Activated effector memory CD4-positive, alpha-beta T cell treated with anti-CD3 and anti-CD28 coated beads, Interleukin-2, amount 50 U/mL, for 16 hours (primary cell): ENCODE results near the gene GYS2.

Experiments used
- DNase-seq: peaks from one replicate; pipeline ENCODE4 v3.0.0-alpha.2; 2020

GYS2 gene

DNA sequence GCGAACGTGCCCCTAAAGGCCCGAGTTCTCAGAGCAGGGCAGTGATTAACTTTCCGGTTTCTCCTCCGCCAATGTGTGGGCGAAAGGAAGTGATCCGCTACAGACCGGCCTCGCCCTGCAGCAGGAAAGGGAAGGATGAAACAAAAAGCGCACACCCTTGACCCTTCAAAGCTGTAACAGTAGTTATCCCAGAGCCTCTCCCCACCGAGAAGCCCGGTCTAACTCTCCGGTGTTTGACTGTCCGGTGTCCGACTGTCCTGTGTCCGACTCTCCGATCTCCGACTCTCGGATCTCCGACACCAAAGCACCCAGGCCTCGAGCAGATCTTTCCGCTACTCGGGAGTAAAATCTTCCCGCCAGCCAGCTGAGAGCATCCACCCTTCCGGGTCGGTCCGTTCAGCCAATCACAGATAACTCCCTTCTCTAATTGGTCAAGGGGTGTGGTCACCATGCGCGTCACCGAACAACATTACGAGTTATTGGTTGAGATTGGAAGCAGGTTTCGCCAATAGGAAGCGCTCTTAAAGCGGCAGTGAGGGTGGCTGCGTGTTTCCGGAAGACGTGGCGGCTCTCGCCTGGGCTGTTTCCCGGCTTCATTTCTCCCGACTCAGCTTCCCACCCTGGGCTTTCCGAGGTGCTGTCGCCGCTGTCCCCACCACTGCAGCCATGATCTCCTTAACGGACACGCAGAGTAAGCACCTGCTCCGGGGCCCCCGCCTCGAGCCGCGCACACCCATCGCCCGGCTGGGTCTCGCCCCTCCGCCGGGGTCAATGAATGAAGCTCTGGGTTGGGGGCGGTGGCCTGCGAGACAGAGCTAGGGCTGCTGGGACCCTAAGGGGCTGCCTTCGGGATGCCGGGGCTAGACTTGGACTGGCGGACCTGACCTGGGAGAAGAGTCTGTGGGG is 103.1 kb downstream of the GYS2 start, which contains the start of the genes GOLT1B and RECQL:
GOLT1B (plus strand) TSS at position 532 of the 906 bp plus-strand sequence; CDS start at position 667, 135 bp downstream.
RECQL (minus strand) TSS at position 378 of the 906 bp plus-strand sequence. CDS start 2,065 bp downstream, outside the sequence.
- DNase-seq, result peak; percentile 95

DNA sequence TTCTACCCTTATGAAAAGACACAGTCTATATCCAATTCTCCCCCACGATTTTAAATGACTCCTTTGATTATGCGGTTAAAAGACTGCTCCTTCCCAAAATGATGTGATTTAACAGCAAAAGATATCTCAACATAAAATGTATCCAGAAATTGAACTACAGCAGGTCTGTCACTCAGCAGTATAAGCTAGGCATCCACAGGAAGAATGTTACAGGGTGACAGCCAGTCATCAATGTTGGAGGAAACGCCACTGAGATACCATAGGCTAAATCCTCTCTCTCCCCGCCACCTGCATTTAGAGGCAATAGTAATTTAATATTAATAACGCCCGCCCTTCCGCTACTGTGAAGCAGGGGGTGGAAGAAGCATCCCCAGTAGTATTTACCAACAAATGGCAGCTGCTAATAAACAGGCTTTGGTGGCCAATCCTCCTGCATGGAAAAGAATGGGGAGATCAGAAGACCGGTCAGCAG is 103.8 kb downstream of the GYS2 start:
- no peak for DNase-seq

DNA sequence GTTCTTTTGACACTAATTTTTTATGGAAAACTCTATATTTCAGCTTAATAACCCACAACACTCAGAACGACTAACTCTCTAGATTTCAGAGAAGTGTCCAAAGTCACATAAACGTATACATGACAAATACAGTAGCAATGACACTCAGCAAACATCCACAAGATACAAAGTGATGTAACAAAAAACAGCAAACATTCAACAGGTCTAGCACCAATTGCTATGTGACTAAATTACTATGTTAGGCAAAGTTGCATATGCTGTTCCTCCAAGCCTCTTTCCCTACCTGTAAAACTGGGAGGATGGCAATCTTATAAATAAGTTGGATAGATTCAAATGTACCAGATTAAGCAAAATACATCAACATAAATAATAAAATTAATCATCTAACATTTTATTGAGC is 104.9 kb downstream of the GYS2 start:
- DNase-seq, result no peak
